HG02870 (cell line): Measurements from ENCODE around the gene GALNS.

Experiments used
- ATAC-seq: cut with Tn5 transposase; IDR thresholded peaks from one replicate; pipeline ENCODE4 v1.9.1; 2021; ENCODE audit warnings: mild to moderate bottlenecking, moderate library complexity; ENCODE audit not compliant: unreplicated experiment

GALNS gene

DNA sequence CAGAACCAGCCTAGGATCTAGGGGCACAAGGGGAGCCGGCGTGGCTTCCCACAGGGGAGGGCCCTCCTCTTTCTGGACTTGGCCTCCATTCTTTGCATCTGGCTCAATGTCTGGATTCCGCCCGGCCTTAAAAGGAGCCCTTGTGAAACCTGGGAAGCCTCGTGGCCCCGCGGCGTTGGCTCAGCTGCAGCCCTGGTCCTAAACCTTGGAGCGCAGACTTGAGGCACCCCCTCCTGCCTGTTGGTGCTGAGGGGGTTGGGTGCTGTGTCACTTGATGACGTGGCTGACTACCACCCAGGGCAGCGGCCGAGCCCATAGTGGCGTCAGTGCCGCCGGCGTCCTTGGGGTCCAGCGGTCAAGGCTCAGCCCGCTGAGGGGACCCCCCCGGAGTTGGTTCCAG lies 4.6 kb upstream of the GALNS start:
- ATAC-seq, result no peak

DNA sequence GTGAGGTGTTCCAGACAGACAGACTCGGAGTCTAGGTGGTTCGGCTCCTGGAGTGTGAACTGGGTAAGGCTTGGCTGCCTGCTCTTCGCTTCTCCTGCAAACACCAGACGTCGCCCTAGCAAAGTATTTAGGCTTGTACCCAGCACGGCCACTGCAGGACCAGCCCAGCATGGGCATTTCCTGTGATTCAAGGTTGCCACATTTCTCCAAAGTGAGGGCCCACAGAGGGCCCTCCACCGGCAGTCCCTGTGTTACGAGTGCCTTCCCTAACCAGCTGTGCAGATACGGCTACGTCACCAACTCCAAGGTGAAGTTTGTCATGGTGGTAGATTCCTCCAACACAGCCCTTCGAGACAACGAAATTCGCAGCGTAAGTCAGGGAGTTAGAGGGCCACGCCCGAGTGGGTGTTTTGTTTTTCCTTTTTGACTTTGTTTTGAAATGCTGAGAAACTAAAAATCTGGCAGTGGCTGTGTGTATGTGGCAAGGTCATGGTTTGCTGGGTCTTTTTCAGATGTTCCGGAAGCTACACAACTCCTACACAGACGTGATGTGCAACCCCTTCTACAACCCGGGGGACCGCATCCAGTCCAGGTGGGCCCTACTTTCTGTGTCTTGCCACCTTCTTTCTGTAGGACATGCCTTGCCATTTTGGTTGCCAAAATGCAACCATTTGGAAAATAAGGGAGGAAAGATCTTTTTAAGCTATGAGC lies 2.8 kb upstream of the GALNS start:
- ATAC-seq, result no peak

DNA sequence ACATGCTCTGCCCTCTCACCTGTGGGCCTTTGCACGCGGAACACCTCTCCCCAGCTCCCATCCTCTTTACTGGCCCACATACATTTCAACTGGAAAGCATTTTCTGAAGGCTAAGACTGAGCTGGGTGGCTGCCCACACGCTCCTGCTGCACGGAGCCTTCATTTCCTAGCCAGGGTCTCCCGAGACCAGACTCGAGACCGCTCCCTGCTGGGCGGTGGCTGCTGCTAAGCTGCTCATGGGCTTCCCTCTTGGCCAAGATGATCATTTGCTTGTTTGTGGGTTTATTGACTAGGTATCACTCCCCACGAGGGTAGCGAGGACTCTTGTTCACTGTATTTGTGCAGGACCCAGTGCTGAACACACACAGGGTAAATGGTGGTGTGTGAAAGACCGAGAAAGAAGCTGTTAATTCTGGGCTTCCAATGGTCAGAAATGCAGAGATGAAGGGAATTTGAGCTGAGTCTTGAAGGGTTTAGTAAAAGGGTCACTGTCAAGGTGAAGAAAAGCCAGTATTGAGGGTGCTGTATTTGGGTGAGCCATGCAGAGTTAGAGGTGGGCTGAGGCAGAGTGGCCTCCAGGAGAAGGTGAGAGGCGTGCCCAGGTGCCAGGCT lies 1.1 kb upstream of the GALNS start:
- ATAC-seq, result no peak

DNA sequence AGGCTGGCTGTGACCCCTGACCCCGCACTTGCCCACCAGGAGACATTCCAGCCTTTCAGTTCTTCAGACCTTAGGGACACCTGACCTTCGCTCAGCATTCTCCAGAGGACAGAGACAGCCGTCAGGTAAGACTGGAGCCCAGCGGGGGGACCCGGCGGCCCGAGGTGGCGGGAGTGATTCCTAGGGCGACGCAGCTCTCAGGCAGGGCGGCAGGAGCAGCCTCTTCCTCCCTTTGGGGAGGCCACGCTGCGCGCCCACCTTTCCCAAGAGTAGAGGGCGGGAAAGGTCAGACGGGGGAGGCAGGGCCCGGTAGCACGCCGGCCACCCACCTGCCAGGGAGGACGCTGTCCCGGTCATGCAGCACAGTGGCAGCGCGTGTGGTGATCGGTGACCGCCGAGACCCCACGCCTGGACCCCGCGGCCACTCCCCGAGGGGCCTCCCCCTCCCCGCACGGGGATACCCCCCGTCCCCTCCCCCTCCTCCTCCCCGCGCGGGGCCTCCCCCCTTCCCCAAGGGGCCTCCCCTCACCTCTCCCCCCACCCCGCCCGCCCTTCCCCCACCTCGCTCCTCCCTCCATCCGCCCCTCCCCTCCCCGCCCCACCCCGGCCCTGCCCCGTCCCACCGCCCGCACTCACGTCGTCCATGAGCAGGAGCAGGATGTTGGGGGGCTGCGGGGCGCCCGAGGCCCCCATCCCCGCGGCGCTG lies 472 bp downstream of the GALNS start:
- ATAC-seq, result no peak

DNA sequence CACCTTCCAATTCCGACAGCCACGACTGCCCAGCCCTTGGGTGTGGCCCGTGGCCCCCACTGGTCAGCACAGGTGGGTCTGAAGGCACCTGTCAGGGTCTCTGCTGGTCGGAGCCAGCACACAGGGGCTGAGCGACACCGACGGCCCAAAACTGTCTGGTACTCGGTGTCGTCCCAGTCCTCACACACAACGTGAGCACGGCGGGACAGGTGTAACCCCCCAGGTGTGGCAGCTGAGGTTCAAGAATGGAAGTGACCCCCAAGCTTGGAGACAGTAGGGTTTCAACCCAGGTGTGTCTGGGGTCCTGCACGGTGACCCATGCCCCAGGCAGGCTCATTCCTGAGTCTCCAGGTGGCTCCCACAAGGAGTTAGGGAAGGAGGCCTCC lies 1.0 kb downstream of the GALNS start:
- ATAC-seq, result no peak

DNA sequence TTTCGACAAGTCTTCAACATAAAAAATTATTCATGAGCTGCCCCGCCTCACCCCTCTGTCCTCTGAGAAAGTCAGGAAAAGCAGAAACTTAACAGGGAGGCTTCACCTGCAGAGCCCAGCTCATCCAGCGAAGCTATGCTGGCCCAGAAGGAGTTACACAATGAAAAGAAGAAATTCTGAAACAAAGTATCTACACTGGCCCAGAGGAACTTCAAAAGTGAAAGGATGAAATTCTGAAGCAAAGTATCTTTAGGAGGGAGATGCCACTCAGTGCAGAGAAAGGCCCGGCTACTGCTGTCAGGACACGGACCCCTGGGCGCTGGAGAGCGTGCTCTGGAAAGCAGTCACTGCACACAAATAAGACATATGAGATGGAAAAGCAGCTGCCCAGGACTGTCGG lies 1.6 kb downstream of the GALNS start:
- no peak for ATAC-seq

DNA sequence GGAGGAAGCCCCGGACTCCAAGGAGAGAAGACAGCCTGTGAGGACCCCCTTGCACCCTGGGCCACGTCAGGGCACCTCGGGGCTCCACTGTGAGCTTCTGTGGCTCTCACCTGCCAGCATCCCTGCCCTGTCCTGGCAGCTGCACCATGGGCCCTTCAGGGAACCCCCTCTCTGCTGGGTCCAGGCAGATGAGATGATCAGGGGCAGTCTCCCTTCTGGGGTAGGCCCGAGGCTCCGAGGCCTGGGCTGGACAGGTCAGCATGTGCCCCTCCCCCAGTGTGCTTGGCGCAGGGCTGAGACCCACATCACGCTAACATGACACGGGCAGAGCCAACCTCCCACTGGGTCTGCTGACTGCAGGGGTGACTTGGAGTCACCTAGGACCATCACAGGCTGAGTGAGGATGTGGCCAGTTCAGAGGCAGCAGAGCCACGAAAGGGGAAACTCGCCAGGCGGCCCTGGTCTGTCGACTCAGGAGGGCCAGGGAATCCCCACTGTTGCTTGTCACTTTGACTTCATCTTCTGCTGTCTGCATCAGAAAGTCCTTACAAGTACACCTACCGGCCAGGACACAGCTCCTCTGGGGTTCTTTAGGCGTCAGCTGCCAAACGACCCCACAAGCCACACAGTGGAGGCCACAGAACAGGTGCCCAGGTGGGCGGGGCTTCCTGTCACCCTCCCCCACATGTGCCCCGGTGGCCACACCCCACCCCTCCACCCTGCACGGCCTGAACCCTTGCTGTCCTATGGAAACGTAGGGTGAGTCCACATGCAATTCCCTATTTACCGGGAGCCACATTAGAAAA lies 2.2 kb downstream of the GALNS start:
- no peak for ATAC-seq

DNA sequence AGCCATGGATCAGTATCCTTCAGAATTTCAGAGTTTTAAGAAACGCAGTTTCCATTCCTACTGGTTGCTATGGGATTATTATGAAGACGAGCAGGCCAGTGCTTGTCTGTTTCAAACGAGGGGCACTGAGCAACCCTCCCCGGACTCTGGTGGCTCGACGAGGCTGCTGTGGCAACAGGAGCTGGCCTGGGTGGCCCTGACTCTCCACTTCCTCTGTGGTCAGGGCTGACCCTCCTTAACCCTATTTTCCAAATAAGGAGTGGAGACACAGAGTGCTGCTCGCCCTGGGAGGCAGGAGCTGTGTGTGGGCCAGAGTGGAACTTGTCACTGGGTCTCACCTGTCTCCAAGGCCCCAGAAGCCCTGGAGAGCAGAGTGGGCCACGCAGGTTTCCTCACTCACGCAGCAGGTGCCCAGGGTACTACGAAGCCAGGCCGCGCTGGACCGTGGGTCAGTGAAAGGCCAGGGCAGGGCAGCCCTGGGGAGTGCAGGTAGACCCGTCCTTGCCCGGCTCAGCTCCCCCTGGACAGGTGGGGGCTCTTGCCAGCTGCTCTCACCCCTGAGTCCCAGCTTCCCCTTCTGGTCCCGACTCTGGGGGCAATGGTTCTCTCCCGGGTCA lies 3.3 kb downstream of the GALNS start:
- ATAC-seq, result no peak

DNA sequence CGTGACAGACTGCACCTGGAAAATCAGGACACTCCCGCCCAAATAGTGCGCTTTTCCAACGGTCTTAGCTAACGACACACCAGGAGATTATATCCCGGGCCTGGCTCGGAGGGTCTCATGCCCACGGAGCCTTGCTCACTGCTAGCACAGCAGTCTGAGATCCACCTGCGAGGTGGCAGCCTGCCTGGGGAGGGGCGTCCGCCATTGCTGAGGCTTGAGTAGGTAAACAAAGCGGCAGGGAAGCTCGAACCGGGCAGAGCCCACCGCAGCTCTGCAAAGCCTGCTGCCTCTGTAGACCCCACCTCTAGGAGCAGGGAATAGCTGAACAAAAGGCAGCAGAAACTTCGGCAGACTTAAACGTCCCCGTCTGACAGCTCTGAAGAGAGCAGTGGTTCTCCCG lies 5.1 kb downstream of the GALNS start:
- ATAC-seq, result no peak

DNA sequence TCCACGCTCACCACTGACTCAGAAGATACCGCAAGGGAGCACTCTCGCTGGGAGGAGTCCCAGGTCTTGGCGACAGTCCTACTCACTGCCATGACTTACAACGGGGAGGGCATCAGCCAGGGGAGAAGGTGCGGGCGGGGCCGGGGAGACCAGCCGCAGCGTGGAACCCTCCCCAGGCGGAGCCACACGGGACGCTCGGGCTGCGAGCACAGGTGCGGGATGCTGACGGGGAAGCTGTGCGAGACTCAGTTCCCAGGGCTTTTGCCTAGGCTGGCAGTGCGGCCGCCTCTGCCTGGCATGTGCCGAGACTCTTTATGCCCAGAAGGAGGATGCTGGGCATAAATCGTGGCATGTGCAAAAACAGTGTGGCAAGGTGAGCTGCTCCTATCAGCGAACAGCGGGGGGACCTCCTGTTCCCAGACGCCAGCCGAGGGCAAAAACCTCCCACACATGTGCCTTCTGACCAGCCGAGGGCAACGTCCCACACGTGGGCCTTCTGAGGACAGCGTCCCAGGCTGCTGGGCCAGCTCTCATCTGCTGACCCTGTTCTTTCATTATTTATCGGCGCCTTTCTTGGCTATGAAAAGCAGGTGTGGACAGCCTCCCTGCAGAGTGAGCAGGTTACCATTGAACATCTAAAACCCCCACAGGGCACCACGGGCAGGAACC lies 6.1 kb downstream of the GALNS start:
- no peak for ATAC-seq

DNA sequence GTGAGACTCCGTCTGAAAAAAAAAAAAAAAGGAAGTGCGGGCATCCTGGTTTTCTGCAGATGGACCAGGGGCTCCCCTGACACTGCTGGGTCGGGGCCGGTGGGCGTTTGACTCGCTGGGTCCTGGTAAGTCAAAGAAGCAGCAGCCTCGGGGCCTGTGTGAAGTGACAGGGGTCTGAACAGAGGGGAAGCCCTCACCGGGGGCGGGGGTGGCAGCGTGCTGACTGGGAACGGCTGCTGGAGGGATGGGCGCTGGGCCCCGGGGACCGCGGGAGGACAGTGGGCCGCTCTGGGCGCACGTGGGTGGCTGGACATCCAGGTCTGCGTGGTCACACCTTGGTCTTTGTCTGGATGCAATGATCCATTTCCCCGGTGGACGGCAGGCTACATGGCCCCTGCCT lies 8.2 kb downstream of the GALNS start:
- no peak for ATAC-seq

DNA sequence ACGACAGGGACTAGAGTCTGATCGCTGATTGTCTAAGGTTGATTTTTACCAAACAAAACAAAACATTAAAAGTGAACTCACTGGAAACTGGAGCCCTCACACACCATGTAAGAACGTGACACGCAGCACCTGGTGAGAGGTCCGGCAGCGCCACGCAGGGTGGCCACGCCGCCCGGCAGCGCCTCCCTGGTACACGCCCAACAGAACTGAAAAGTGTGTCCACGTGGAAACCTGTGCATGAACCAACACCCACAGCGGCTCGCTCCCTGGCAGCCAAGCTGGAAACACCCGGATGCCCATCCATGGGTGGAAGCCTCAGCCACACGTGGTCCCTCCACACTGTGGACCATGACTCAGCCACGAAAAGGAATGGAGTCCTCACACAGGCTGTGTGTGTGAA lies 9.1 kb downstream of the GALNS start:
- no peak for ATAC-seq

DNA sequence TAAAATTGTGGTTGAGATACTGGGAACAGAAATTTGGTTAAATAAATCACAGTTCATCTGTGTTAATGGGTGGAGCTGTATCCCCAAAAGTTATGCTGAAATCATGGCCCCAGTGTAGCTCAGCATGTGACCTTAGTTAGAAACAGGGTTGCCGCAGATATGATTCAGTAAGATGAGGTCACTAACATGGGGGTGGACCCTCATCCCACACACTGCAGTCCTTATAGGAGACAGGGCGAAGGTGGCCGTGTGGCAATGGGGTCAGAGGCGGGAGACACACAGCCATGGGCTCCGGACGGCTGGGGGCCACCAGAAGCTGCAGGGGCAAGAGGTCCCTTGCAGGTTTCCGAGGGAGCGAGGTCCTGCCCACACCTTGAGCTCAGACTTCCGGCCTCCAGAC lies 10.7 kb downstream of the GALNS start:
- ATAC-seq, result no peak

DNA sequence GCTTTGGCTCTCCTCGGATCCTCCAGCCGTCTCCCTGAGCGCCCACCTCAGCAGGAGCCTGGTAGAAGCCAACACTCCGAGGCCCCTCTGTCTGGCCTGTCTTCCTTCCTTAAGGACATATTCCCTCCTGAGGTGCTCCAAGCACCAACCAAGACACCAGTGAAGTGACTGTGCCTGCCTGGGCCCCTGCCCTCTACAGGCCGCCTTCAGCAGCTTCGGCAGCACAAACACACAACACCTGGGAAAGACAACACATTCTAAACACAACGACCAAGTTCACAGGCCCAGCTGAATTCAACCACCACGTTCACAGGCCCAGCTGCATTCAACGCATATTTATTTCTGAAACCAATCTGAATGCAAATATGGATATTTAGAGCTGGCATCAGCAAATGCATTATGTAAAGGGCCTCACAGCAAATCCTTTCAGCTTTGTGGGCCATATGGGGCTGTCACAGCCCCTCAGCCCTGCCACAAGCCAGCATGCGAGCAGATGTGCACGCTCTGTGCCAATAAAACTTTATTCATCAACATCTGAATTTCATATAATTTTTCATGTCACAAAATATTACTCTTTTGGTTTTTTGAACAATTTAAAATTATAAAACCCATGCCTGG lies 12.2 kb downstream of the GALNS start:
- ATAC-seq, result no peak

DNA sequence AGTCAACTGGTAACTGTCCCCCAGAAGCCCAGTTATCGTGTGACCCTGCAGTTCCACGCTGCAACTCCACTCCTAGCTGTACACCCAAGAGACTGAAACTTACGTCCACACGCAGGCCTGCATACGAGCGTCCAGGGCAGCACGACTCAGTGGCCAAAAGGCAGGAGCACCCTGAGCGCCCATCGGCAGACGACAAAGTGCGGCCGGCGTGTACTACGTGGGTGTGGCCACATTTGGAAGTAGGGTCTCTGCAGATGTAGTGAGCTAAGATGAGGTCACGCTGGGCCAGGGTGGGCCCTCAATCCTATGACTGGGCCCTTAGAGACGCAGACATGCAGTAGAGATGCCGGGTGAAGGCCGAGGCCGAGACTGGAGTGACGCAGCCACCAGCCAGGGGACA lies 13.5 kb downstream of the GALNS start:
- no peak for ATAC-seq

DNA sequence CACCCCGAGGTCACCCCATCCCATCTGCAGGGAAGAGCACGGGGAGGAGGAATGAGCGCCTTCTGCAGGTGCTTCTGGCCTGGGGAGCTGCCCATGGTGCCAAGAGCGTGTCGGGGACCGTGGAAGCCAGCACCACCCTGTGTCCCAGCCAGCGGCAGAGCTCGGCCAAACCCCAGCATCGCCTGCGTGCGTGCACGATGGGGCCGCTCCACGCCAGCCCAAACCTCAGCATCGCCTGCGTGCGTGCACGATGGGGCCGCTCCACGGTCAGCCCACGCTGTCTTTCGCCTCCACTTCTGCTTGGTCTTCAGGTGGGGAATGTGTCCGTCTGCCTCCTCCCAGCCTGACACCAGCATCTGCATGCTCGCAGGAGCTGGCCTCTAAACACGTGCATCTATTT lies 13.9 kb downstream of the GALNS start:
- no peak for ATAC-seq

DNA sequence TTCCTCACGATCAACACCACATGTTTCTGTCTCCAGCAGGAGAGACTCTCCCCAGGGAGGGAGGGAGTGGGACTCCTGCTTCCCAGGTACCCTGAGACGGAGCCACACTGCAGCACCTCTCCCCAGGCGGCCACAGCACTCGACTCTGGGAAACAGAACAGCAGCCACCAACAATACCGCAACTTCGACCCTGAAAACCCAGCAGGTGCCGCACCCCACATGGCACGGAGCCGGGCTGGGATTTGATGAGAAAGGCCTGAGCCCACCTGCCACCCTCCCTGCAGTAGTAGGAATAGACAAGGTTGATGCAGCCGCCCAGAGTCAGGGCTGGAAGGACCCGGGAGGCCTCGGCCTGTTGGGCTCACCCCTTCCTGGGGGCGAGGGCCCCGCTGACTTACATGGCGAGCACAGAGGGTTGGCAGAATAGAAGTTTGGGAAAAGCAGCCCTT lies 14.4 kb downstream of the GALNS start:
- ATAC-seq, result no peak

DNA sequence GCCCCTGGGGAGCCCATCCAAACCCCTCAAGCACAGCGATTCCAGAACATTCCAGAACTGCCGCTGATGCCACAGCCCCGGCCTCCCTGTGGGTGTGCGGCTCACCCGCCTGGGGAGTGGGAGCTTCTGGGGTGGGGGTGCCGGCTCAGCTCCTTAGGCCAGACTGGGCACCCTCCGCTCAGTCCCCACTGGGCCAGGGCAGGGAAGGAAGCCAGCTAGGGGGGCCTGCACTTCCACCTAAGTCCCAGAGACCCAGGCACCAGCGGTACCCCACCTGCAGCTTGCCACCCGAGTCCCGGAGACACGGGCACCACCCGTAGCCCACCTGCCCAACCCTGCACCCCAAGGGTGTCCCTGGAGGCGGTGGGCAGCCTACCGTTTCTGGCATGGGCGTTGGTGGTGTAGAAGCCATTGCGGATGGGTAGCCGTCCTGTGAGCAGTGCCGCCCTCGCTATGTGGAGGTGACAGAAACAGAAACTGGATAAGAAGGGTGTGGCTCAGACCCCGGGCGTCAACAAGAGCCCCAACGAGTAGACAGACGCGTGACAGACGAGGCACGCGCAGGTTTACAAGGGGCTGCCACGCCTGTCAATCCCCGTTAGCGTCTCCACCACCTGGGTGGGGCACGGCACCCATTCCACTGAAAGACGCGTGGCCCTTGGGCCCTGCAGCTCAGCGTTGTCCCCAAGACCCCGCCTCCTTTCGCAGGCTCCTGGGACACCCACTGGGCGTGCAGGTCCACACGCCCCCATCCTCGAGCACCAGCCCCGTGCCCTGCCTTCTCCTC lies 15.0 kb downstream of the GALNS start:
- no peak for ATAC-seq

DNA sequence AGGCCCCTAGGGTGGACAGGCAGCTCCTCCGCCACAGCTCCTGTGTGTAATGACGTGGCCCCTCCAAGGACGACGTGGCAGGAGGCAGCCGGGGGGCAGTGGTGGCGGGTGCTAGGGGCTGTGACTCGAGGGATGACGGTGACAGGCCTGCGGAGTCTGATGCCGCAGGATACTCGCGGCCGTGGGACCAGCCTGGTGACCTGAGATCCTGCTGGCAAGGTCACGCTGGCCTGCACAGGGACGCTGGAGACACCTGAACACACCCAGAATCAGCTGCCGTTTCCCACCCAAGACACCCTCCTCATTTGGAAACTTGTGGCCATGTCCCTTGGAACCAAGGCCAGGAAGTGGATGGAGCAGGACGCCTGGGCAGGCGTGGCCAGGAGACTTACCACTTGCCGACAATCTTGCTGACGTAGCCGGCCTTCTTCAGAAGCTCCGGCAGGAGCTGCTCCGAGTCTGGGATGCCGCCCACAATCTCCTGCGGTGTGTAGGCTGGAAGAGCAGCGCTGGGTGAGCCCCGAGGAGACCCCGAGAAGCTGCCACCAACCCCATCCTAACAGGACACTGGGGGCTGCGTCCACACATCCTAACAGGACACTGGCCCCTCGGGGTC lies 16.0 kb downstream of the GALNS start:
- no peak for ATAC-seq
